GM12872 (cell line): Measurements from ENCODE around the gene PTPRC.

Source experiments
- TF ChIP-seq, protein P1 (sequence below): IDR thresholded peaks from 3 replicates; pipeline ENCODE4 v1.5.1; 2011; ENCODE audit warnings: low read depth, mild to moderate bottlenecking, low read length, moderate library complexity; ENCODE audit not compliant: insufficient read depth

The PTPRC gene

DNA sequence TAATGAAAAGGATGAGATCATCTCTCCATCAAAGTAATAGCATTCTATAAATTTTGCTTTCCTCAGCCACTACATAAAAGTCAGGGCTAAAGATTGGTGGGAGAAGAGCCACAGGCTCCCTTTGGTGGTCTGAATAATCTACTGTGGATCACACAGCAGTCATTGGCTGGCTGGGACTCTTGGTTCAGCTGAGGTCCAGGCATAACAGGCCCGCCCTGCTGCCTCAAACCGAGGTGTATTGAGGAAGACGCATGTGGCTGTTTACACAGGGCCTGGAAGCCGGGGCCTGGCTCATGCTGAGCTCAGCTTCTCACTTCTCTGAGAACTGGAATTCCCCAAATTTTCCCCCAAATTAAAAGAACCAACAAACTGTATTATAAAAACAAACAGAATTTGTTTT is 139.2 kb downstream of the PTPRC start:
- TF ChIP-seq, protein P1, sequence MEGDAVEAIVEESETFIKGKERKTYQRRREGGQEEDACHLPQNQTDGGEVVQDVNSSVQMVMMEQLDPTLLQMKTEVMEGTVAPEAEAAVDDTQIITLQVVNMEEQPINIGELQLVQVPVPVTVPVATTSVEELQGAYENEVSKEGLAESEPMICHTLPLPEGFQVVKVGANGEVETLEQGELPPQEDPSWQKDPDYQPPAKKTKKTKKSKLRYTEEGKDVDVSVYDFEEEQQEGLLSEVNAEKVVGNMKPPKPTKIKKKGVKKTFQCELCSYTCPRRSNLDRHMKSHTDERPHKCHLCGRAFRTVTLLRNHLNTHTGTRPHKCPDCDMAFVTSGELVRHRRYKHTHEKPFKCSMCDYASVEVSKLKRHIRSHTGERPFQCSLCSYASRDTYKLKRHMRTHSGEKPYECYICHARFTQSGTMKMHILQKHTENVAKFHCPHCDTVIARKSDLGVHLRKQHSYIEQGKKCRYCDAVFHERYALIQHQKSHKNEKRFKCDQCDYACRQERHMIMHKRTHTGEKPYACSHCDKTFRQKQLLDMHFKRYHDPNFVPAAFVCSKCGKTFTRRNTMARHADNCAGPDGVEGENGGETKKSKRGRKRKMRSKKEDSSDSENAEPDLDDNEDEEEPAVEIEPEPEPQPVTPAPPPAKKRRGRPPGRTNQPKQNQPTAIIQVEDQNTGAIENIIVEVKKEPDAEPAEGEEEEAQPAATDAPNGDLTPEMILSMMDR: no peak

DNA sequence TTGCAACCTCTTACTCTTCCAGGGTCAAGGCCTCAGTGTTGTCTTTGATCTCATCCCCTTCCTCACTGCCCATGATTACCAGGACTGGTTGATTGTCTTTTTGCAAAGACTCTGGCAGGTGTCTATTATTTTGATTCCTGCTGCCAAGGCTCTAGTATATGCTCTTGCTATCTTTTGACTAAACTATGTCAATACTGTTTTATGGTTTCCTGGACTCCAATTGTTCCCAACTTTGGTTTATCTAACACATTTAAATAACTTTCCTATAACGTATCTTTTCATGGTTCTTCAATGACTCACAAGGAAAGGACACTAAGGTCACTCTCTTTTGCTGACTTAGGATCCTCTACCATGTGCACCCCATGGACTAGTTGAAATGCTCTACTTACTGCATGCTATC is 141.5 kb downstream of the PTPRC start:
- TF ChIP-seq, protein P1: no peak

DNA sequence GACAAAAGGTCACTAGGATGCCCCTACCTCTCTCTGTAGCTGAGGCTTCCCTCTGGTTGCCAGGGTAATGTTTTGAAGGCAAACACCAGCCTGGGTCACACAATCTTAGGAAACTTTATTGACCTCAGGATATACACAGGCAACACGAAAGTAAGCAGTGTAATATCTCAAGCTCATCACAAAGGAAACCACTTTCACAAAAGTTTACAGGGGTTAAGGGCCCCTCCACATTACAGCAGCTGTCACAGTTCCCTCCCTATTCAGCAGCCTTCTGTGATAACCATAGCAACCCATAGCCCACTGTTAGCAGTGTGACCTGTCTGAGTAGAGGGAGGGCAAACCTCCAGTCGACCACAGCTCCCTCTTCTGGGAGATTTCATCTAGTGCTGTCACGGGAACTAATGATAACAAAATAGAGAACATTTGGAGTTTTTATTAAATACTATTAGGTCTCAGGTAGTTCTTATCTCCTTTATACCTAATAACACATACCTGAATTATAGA is 149.8 kb downstream of the PTPRC start:
- TF ChIP-seq, protein P1: peak; percentile 43; the same call in 1 of the 3 replicates

DNA sequence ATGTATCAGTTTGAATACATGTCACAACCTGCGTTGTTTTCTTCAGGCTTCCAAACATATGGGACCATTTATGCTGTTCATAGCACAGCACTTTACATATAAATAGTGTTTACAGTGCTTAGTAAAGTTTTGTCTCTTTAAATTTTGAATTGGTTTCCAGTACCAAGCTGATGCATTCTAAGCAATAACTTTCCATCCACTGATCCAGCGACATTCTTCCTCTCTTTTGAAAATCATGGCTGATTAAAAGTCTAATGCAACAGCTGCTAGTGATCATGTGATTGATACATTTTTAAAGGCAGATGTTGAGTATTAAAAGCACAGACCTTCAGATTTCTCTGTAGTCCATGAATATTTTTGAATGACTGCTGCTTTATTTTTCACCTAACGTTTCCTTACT is 154.9 kb downstream of the PTPRC start:
- TF ChIP-seq, protein P1: no peak

DNA sequence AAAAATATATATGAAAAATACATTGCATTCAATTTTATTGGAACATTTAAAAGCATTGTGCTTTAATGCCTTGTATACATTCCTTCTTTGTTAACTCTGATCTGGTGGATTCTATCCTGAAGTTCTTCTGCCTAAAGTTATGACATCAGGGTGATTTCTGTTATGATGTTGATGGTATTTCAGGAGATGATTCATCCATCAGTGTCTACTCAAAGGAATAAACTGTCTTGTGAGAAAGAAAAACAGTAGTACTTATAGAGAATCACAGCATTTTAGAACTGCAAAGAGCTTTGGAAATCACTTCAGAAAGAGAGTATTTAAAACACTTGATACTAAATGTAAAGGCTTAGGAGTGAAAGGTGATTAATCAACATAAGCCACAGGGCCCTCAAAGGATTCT is 155.7 kb downstream of the PTPRC start:
- TF ChIP-seq, protein P1: no peak

DNA sequence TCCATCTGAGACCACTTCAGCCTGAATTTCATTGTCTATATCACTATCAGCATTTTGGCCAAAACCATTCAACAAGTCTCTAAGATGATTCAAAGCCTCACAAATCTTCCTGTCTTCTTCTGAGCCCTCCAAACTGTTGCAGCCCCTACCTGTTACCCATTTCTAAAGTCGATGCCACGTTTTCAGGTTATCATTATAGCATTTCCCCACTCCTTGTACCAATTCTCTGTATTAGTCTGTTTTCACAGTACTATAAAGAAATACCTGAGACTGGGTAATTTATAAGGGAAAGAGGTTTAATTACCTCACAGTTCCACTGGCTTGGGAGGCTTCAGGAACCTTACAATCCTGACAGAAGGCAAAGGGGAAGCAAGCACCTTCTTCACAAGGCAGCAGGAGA is 158.8 kb downstream of the PTPRC start:
- TF ChIP-seq, protein P1: no peak

DNA sequence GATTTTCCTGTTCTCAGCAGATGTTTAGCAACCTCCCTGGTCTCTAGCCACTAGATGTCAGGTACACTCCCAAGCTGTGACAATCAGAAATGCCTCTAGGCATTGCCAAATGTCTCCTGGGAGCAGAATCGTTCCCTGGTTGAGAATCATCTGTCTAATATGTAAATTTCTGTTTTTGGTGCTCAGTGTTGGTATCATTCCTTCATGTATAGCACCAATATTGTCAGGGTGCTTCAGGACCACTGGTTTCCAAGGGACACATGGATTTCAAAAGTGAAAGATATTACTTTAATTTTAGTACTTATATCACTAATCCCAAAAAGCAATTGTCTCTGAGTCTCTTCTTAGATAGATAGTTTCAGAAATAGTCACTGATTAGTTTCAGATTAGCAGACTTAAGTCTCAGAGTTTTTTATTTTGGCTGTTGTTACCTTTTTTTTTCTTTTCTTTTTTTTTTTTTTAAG is 160.1 kb downstream of the PTPRC start:
- TF ChIP-seq, protein P1: 0 out of 3 replicates have a peak, but pooled peaks have one; percentile 17
